ENCODE measurements around the gene ADGRV1.
"Not testable (repeated sequence)": the region's sequence is repeated elsewhere in the genome, so short reads cannot be mapped to it uniquely, and the experiment has no call there.

ADGRV1 gene

GRCh38 chr5:90957906-90958305 lies 399.3 kb downstream of the ADGRV1 start:
- no peak for DNase-seq

DNA sequence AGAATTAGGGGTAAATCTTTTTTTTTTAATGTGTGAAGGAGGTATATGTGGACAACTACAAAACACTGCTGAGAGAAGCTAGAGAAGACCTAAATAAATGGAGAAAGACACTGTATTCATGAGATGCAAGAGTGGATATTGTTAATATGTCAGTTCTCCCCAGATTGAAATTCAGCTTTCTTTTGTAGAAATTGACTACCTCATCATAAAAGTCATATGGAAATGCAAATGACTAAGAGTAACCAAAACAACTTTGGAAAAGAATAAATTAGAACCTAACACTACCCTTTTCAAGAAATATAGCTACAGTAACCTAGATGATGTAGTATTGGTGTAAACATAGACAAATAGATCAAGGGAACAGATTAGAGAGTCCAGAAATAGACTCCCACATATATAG lies 400.7 kb downstream of the ADGRV1 start:
- DNase-seq: no peak

DNA sequence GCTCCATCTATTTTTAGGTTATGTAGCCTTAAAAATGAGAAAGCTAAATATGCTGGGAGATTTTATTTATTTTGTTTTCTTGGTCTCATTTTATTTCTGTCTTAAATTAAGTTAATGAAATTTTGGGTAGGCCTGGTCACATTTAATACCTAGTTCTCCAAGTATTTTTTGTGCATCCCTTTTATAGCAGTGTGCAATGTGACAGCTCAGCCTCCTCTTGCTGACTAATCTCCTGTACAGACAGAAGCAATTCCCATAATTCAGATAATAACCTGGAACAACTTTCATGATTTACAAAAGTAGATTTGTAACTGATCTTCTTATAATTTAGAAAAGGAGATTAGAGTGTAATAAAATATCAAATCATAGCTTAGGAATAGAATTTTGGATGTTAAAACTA lies 403.9 kb downstream of the ADGRV1 start:
- DNase-seq: no peak

- DNase-seq: no peak
These were observed 406.6 kb downstream of the ADGRV1 start for GRCh38 chr5:90965110-90965685.

DNA sequence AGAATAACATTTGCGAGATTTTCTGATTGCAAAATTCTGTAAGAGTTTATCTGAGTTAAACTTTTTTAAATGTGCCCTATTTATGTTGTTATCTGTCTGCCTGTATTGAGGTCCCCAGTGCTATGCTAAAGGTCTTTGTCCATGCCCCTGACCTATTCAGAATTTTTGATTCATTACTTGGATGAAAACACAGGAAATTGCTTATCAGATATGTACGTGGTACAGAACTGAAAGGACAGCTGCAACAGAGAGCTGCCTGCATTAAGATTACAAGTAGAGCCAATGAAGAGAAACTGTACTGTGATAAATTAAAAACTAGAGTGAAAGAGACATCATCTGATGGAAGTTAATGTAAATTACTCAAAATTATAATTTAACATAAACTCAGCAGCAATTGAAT lies 408.8 kb downstream of the ADGRV1 start:
- no peak for DNase-seq

GRCh38 chr5:90967851-90968250 lies 409.3 kb downstream of the ADGRV1 start:
- no peak for DNase-seq

DNA sequence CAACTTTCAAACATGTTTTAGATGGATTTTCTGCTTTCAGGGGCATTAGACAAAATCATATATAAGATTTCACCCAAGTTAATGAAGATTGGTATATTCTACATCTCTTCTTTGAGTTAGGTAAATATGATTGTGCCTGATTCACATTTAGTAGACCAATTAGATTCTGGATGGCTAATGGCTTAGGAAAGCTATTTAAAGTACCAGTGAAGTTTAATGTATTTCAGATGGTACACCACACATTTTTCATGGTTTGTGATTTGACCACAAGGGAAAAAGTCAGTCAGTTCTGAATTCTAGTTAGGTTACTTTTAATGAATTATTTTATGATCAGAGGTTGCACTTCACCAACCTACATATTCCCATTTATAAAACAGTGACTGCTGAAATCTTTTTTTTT lies 409.7 kb downstream of the ADGRV1 start:
- no peak for DNase-seq

DNA sequence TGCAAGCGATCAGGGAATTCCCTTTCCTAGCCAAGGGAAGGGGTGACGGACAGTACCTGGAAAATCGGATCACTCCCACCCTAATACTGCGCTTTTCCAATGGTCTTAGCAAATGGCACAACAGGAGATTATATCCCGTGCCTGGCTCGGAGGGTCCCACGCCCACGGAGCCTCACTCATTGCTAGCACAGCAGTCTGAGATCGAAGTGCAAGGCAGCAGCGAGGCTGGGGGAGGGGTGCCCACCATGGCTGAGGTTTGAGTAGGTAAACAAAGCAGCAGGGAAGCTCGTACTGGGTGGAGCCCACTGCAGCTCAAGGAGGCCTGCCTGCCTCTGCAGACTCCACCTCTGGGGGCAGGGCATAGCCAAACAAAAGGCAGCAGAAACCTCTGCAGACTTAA lies 411.3 kb downstream of the ADGRV1 start:
- not testable (repeated sequence) for DNase-seq

- DNase-seq: no peak
These were observed 422.6 kb downstream of the ADGRV1 start for GRCh38 chr5:90981177-90981576.

DNA sequence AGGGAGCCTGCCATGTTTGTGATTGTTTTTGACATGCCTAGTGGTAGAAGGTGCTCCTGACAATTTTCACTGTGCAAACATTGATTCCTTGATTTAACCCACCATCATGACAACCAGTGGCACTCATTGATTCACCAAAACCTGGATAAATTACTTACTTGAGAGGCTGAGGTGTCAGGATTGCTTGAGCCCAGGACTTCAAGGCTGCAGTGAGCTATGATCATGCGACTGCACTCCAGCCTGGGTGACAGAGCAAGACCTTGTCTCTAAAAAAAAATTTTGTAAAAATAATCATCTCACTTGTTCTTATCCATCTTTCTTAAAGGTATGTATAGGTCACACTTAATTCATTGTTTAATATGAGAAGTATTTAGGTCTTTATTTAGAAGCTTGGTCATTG lies 423.2 kb downstream of the ADGRV1 start:
- no peak for DNase-seq

DNA sequence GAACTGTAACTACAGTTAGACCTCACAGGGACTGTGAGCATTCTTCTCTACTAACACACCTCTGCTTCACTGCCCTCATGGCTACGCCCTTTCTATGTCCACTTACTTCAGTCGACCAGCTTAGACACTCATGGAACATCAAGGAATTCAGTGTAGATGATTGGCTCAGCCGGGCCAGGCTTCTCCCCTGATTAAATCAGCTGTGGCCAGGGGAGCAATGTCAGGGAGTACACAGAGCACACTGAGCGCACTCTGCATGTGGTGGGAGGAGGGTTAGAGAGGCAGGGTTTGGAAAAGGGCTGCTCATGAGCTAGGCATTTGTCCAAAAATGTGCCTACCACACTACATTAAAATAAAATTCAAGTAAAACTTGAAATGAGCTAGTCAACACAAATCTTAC lies 424.0 kb downstream of the ADGRV1 start:
- no peak for DNase-seq

DNA sequence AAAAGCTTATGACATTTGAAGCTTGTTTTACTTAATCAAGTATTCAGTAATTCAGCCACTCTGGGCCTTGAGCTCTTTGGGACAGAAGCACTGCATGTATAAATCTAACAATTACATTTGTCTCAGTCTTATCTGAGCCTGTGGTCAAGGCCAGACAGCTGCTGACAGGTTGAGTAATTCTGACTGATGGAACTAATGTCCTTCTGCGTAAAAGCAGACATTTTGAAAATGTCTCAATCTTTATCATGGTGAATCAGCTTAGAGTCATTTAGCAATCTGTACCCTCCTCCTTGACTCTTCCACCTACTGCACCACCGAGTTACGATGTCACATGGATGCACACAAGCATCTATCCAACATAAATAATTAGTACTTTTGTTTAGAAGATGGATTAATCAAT lies 424.6 kb downstream of the ADGRV1 start:
- no peak for DNase-seq

- no peak for DNase-seq
These were observed 425.1 kb downstream of the ADGRV1 start for GRCh38 chr5:90983711-90984124.

GRCh38 chr5:90985341-90985740 lies 426.7 kb downstream of the ADGRV1 start:
- DNase-seq: no peak

GRCh38 chr5:90987726-90988125 lies 429.1 kb downstream of the ADGRV1 start:
- no peak for DNase-seq

GRCh38 chr5:90991201-90991600 lies 432.6 kb downstream of the ADGRV1 start:
- DNase-seq: no peak

GRCh38 chr5:90994796-90995195 lies 436.2 kb downstream of the ADGRV1 start:
- no peak for DNase-seq

GRCh38 chr5:90996089-90996488 lies 437.5 kb downstream of the ADGRV1 start:
- no peak for DNase-seq

DNA sequence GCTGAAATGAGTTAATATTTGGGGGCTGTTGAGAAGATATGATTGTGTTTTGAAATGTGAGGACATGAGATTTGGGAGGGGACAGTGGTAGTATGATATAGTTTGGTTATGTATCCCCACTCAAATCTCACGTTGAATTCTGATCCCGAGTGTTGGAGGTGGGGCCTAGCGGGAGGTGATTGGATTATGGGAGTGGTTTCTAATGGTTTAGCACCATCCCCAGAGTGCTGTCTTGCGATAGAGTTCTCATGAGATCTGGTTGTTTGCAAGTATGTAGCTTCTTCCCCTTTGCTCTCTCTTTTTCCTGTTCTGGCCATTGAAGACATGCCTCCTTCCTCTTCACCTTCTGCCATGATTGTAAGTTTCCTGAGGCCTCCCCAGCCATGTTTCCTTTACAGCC lies 438.5 kb downstream of the ADGRV1 start:
- no peak for DNase-seq

DNA sequence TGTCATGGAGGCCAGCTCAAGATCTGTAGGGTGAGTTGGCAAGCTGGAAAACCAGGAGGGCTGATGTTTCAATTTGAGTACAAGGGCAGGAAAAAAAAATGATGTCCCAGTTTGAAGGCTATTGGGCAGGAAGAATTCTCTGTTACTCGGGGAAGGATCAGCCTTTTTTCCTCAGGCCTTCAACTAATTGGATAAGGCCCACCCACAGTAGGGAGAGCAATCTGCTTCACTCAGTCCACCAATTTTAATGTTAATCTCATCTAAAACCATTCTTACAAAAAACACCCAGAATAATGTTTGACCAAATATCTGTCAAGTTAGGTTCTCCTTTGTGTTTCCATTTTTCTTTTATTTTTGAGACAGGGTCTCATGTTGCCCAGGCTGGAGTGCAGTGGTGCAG lies 442.1 kb downstream of the ADGRV1 start:
- no peak for DNase-seq

GRCh38 chr5:91006713-91007112 lies 448.1 kb downstream of the ADGRV1 start:
- DNase-seq: no peak

DNA sequence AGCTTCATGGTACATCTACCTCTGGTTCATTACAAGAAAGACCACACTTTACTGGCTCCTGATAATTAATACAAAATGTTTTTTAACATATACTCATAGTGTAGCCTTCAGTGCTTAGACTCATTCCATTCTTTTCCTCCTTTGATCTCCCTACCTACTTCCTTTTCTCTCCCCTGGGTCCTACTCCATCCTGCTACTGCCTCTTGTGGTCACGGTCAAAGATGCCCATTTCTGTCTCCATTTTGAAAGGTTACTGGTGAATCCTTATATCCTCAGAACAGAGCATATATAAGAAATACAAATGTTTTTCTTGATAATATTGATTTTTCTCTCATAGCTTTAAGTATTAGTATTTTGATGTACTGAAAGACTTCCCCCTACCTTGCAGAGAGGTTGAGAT lies 448.7 kb downstream of the ADGRV1 start:
- no peak for DNase-seq

- DNase-seq: no peak
These were observed 449.3 kb downstream of the ADGRV1 start for GRCh38 chr5:91007780-91008402.

- no peak for DNase-seq
These were observed 451.5 kb downstream of the ADGRV1 start for GRCh38 chr5:91010090-91010489.

DNA sequence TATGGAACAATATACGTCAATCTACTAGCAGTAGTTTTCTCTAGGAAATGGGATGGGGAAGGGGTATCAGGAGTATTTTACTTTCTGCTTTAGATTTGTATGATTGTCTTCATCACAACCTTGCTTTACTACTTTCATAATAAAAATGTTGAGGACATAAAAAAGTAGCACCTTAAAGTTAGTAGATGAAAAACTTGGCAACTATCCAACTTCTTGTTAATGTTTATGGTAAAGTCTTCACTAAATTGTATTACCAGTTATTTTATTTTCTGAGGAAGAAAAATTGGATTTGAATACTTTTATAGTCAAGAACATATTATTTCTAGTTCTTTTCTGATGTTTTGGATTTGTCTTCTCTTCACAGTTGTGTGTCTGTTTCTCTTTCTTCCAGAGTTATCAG lies 452.4 kb downstream of the ADGRV1 start:
- DNase-seq: no peak
